22Rv1 (cell line): ENCODE data around the gene PCDH9.

Experiments used
- CTCF ChIP-seq: fragments of 450-650 bp; IDR thresholded peaks from 2 replicates; pipeline ENCODE4 v1.5.1; 2017; ENCODE audit warnings: mild to moderate bottlenecking
- ZFX ChIP-seq: fragments of 450-650 bp; IDR thresholded peaks from 2 replicates; pipeline ENCODE4 v1.6.1; 2017; ENCODE audit warnings: antibody characterized with exemption, borderline replicate concordance

- TF ChIP-seq CTCF (no peak), ZFX (no peak)
These were observed 134.5 kb downstream of the PCDH9 start for GRCh38 chr13:67095621-67096020.
